Measurements from ENCODE around the gene C8G. TPM values are rescaled to one million over a fixed set of nuclear protein-coding genes. Genes with fewer than 3 reads are reported as not detected.

The C8G gene
- total and polyA plus RNA-seq, 2 of the 4 experiments (the other 2 are of a cell fraction): 0.80 TPM; not detected in 1

- Histone ChIP-seq H3K79me1 (ENCODE audit: low read depth in 1 of 2, low read length in 2 of 2) (peaks cover 12 to 58% of the 10 kb centered on the region in 2 experiments), H4K5ac (ENCODE audit: low read depth, low read length) (no peak overlapping the region), H2BK15ac (ENCODE audit: low read depth, low read length) (no peak overlapping the region; the same call in 2 of the 3 replicates), H3K18ac (ENCODE audit: low read depth, low read length) (no peak overlapping the region), H2AK9ac (replicated peaks; ENCODE audit: low read depth, low read length, poor library complexity) (peak overlapping the region; percentile 93), H2AFZ (replicated peaks; ENCODE audit: low read length, poor library complexity) (peak overlapping the region; percentile 70), H3K56ac (ENCODE audit: extremely low read depth, insufficient read depth, low read length) (no peak overlapping the region; the same call in 1 of the 2 replicates), H3K9me3 (ENCODE audit: control insufficient read depth, insufficient read depth, low read length) (no peaks in the 10 kb centered on the region), H3K4me2 (ENCODE audit: low read depth, low read length) (no peak overlapping the region), H4K91ac (ENCODE audit: insufficient read depth, low read depth, low read length) (no peak overlapping the region), H2AK5ac (ENCODE audit: low read depth, low read length) (peak overlapping the region; percentile 61), H4K8ac (ENCODE audit: low read depth in 2 of 2, low read length in 2 of 2) (peak overlapping the region in 1 of 2 experiments; percentile 69; a peak in 2 of 4 replicates), H3K4me1 (ENCODE audit: control insufficient read depth, insufficient read depth, low read length) (peaks cover 15% of the 10 kb centered on the region), H2BK120ac (ENCODE audit: low read depth, low read length) (peak overlapping the region; percentile 33; the same call in 1 of the 2 replicates), H3K36me3 (ENCODE audit: control insufficient read depth, insufficient read depth, low read length) (peaks cover 16% of the 10 kb centered on the region), H3K23ac (ENCODE audit: low read depth, low read length) (0 out of 2 replicates have a peak overlapping the region, but pooled peaks have one; percentile 24), H3K4ac (ENCODE audit: low read depth, low read length) (peak overlapping the region; percentile 54), H2BK5ac (ENCODE audit: low read depth, low read length, poor library complexity, severe bottlenecking) (peak overlapping the region; percentile 76), H3K14ac (replicated peaks; ENCODE audit: low read depth, low read length) (no peak overlapping the region), H3K9ac (ENCODE audit: low read depth, low read length) (no peak overlapping the region), H3K4me3 (ENCODE audit: insufficient read depth, low read depth, low read length) (no peak overlapping the region), H3K9me1 (ENCODE audit: insufficient read depth, low read length) (0 out of 2 replicates have a peak, but pooled peaks cover 10% of the 10 kb centered on the region), H3K27ac (ENCODE audit: insufficient read depth, low read length) (no peak overlapping the region), H4K20me1 (ENCODE audit: insufficient read depth, low read length) (no peaks in the 10 kb centered on the region; the same call in none of the 2 replicates), H3K27me3 (ENCODE audit: control insufficient read depth, insufficient read depth, low read length) (no peaks in the 10 kb centered on the region), H2BK20ac (ENCODE audit: low read depth, low read length) (no peak overlapping the region; the same call in 1 of the 2 replicates)
- no TSS peak for BruUV-seq (replicated peaks)
- in situ Hi-C loops (cut with MboI; ENCODE audit: low sequenced_read_pairs) (no loop called here), intact Hi-C loops (cut with micrococcal nuclease) (no loop called here), dilution Hi-C loops (cut with HindIII; ENCODE audit: low sequenced_read_pairs, unreplicated experiment) (no loop called here)
- TF ChIP-seq BHLHE40 (IDR thresholded peaks at IDR 0.05; ENCODE audit: low read depth, low read length) (no peak), RFX5 (IDR thresholded peaks at IDR 0.05; ENCODE audit: low read depth, low read length) (no peak), POLR2A (IDR thresholded peaks at IDR 0.05; ENCODE audit: low read depth, low read length) (no peak), ELK1 (IDR thresholded peaks at IDR 0.05; ENCODE audit: borderline replicate concordance, low read depth, low read length) (no peak), SMC3 (IDR thresholded peaks at IDR 0.05; ENCODE audit: low read depth, low read length) (no peak), NFE2L2 (IDR thresholded peaks at IDR 0.05; ENCODE audit: low read depth, low read length) (no peak), USF2 (IDR thresholded peaks at IDR 0.05; ENCODE audit: low read depth, low read length) (no peak), RCOR1 (IDR thresholded peaks at IDR 0.05; ENCODE audit: insufficient replicate concordance, low read length) (no peak), MAZ (IDR thresholded peaks at IDR 0.05; ENCODE audit: borderline replicate concordance, low read depth, low read length) (no peak), RAD21 (IDR thresholded peaks at IDR 0.05; ENCODE audit: low read length) (no peak), CHD1 (IDR thresholded peaks at IDR 0.05; ENCODE audit: low read depth, low read length) (no peak), MAFK (IDR thresholded peaks at IDR 0.05; ENCODE audit: low read depth, low read length) (no peak), CTCF (conservative IDR thresholded peaks at IDR 0.05; ENCODE audit: low read depth, low read length) (no peak), MXI1 (IDR thresholded peaks at IDR 0.05; ENCODE audit: borderline replicate concordance, low read depth, low read length) (no peak), FOS (IDR thresholded peaks at IDR 0.05; ENCODE audit: low read depth, low read length) (no peak), CEBPB (IDR thresholded peaks at IDR 0.05; ENCODE audit: low read depth, low read length) (no peak)
- ChIA-PET POLR2A (ENCODE audit: unreplicated experiment) (no interaction called here), CTCF (no interaction called here)
- 85% methylated on average over 7 of the region's 13 CpGs; no CpG with 5 or more reads in 1 of the 2 experiments for WGBS, 2 experiments (ENCODE audit: extremely low coverage in 2 of 2, insufficient read length in 1 of 2)
- ATAC-seq (ENCODE audit: low read depth) (no peak), DNase-seq (no peak)
Measured at GRCh38 chr9:136900988-136901515, 44.0 kb upstream of the C8G start.

Data from IMR-90 (cell line).